ENCODE data around the gene SCML2. TPM values are rescaled to one million over a fixed set of nuclear protein-coding genes. Genes with fewer than 3 reads are reported as not detected.

SCML2 gene
- polyA plus RNA-seq, 1 donor from 2014 or later: 14.7 TPM

- no peaks in the 10 kb centered on the region for H3K36me3 ChIP-seq (ENCODE audit: insufficient read depth, low read length)
- no peaks in the 10 kb centered on the region for H3K27me3 ChIP-seq (ENCODE audit: insufficient read depth, low read depth, low read length)
- H3K9me3 ChIP-seq (ENCODE audit: low read length): no peaks in the 10 kb centered on the region
- H3K9ac ChIP-seq (ENCODE audit: low read length): no peak overlapping the region
- no peak for TF ChIP-seq REST (IDR thresholded peaks at IDR 0.05; ENCODE audit: borderline replicate concordance)
- TF ChIP-seq EP300 (conservative IDR thresholded peaks at IDR 0.05; ENCODE audit: poor library complexity, severe bottlenecking): no peak
- H3K27ac ChIP-seq (ENCODE audit: low read length): no peak overlapping the region
- H3F3A ChIP-seq (ENCODE audit: insufficient read depth, low read length, poor library complexity, severe bottlenecking): no peaks in the 10 kb centered on the region
- H3K79me2 ChIP-seq (replicated peaks; ENCODE audit: insufficient read depth, low read length): no peaks in the 10 kb centered on the region
- no peak overlapping the region for H3K4me2 ChIP-seq (ENCODE audit: low read length)
- H3K4me3 ChIP-seq (ENCODE audit: low read length): no peak overlapping the region
- no peaks in the 10 kb centered on the region for H4K20me1 ChIP-seq (ENCODE audit: insufficient read depth)
- H3K9me2 ChIP-seq (ENCODE audit: insufficient read depth, low read length): no peaks in the 10 kb centered on the region
- no peak overlapping the region for H2AFZ ChIP-seq (ENCODE audit: low read depth, low read length)
Measured at GRCh38 chrX:18288716-18289115, 65.8 kb downstream of the SCML2 start.

- no peak for TF ChIP-seq MXI1 (conservative IDR thresholded peaks at IDR 0.05; ENCODE audit: poor library complexity, severe bottlenecking)
- TF ChIP-seq EP300 (conservative IDR thresholded peaks at IDR 0.05; ENCODE audit: poor library complexity, severe bottlenecking): no peak
- no peak for TF ChIP-seq SMC3 (conservative IDR thresholded peaks at IDR 0.05; ENCODE audit: poor library complexity)
- TF ChIP-seq, protein P1, sequence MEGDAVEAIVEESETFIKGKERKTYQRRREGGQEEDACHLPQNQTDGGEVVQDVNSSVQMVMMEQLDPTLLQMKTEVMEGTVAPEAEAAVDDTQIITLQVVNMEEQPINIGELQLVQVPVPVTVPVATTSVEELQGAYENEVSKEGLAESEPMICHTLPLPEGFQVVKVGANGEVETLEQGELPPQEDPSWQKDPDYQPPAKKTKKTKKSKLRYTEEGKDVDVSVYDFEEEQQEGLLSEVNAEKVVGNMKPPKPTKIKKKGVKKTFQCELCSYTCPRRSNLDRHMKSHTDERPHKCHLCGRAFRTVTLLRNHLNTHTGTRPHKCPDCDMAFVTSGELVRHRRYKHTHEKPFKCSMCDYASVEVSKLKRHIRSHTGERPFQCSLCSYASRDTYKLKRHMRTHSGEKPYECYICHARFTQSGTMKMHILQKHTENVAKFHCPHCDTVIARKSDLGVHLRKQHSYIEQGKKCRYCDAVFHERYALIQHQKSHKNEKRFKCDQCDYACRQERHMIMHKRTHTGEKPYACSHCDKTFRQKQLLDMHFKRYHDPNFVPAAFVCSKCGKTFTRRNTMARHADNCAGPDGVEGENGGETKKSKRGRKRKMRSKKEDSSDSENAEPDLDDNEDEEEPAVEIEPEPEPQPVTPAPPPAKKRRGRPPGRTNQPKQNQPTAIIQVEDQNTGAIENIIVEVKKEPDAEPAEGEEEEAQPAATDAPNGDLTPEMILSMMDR (IDR thresholded peaks at IDR 0.05; ENCODE audit: poor library complexity, severe bottlenecking): no peak
- TF ChIP-seq RAD21 (conservative IDR thresholded peaks at IDR 0.05): no peak
- TF ChIP-seq TAF1 (IDR thresholded peaks at IDR 0.05; ENCODE audit: low read depth): no peak
- TF ChIP-seq EZH2 (IDR thresholded peaks at IDR 0.05; ENCODE audit: borderline replicate concordance, insufficient read depth, low read length, poor library complexity, severe bottlenecking): no peak
- TF ChIP-seq POLR2AphosphoS5 (IDR thresholded peaks at IDR 0.05): no peak
- TF ChIP-seq REST (IDR thresholded peaks at IDR 0.05; ENCODE audit: borderline replicate concordance): no peak
- H3K9me3 ChIP-seq (ENCODE audit: low read length): no peaks in the 10 kb centered on the region
- H3K79me2 ChIP-seq (replicated peaks; ENCODE audit: insufficient read depth, low read length): no peaks in the 10 kb centered on the region
- no peak overlapping the region for H3K27ac ChIP-seq (ENCODE audit: low read length)
- H3K27me3 ChIP-seq (ENCODE audit: insufficient read depth, low read depth, low read length): no peaks in the 10 kb centered on the region
- H4K20me1 ChIP-seq (ENCODE audit: insufficient read depth): no peaks in the 10 kb centered on the region
- H3F3A ChIP-seq (ENCODE audit: insufficient read depth, low read length, poor library complexity, severe bottlenecking): no peaks in the 10 kb centered on the region
- H3K4me3 ChIP-seq (ENCODE audit: low read length): no peak overlapping the region
- H3K9me2 ChIP-seq (ENCODE audit: insufficient read depth, low read length): no peaks in the 10 kb centered on the region
- H3K36me3 ChIP-seq (ENCODE audit: insufficient read depth, low read length): no peaks in the 10 kb centered on the region
- no peak overlapping the region for H3K9ac ChIP-seq (ENCODE audit: low read length)
- no peak overlapping the region for H2AFZ ChIP-seq (ENCODE audit: low read depth, low read length)
- no peak overlapping the region for H3K4me2 ChIP-seq (ENCODE audit: low read length)
Measured at GRCh38 chrX:18286322-18286831, 68.1 kb downstream of the SCML2 start.

All from neural cell (in vitro differentiated cells).